HG03064 (cell line): Measurements from ENCODE around the gene OR10T2.
A peak's percentile ranks its signal among the peaks of the same experiment; 100 is the strongest.
"Not testable (repeated sequence)": the region's sequence is repeated elsewhere in the genome, so short reads cannot be mapped to it uniquely, and the experiment has no call there.

Source experiments
- ATAC-seq: cut with Tn5 transposase; IDR thresholded peaks from one replicate; pipeline ENCODE4 v1.9.1; 2021; ENCODE audit warnings: low read depth; ENCODE audit not compliant: unreplicated experiment

The OR10T2 gene, protein sequence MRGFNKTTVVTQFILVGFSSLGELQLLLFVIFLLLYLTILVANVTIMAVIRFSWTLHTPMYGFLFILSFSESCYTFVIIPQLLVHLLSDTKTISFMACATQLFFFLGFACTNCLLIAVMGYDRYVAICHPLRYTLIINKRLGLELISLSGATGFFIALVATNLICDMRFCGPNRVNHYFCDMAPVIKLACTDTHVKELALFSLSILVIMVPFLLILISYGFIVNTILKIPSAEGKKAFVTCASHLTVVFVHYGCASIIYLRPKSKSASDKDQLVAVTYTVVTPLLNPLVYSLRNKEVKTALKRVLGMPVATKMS

DNA sequence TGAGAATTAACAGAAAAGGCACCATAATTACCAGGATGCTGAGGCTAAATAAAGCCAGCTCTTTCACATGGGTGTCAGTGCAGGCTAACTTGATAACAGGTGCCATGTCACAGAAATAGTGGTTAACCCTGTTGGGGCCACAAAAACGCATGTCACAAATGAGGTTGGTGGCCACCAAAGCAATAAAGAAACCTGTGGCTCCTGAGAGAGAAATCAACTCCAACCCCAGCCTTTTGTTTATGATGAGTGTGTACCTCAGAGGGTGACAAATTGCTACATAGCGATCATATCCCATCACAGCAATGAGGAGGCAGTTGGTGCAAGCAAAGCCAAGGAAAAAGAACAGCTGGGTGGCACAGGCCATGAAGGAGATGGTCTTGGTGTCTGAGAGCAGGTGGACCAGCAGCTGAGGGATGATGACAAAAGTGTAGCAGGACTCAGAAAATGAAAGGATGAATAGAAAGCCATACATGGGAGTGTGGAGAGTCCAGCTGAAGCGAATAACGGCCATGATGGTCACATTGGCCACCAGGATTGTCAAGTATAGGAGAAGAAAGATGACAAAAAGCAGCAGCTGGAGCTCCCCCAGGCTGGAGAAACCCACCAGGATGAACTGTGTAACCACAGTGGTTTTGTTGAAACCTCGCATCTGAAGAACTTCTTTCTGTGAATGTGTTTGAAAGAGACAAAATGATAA lies at the start of gene OR10T2:
TSS of gene OR10T2 (minus strand) at position 649 of the 697 bp plus-strand sequence. CDS start at position 649, 0 bp downstream.
- no peak for ATAC-seq

DNA sequence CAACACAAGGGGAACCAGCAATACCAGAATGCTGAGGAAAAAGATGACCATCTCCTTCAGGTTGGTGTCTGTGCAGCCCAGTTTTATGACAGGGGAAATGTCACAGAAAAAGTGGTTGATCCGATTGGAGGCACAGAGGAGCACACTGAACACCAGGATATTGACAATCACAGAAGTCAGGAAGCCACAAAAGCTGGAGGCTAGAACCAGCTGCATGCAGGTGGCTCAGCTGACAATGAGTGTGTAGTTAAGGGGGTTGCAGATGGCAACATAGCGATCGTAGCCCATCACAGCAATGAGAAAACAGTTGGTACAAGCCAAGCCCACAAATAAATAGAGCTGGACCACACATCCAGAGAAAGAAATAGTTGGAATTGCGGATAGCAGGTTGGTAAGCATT lies 46.1 kb upstream of the OR10T2 start:
- ATAC-seq = no peak

DNA sequence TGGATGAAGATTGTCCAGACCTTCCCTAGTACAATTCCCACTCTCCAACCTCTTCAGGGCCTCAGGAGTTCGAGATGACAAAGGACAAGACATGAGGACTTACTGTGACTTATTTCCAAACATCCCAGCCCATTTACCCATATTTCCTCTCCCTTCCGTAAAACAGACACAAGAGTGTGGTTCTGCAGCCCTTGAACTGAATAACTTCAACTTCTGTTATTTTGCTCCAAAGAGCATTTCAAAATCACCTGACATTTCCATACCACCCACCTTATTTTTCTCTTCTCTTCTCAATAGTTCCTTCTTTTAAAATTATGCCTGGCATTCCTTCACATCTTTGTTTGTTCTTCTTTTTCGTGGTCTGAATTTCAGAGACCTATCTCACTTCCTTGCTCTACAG lies 35.5 kb upstream of the OR10T2 start:
- ATAC-seq = no peak

DNA sequence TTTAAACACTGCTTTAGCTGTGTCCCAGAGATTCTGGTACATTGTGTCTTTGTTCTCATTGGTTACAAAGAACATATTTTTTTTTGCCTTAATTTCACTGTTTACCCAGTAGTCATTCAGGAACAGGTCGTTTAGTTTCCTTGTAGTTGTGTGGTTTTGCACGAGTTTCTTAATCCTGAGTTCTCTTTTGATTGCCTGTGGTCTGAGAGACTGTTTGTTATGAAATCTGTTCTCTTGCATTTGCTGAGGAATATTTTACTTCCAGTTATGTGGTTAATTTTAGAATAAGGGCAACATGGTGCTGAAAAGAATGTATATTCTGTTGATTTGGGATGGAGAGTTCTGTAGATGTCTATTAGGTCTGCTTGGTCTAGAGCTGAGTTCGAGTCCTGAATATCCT lies 30.9 kb upstream of the OR10T2 start:
- ATAC-seq = not testable (repeated sequence)

DNA sequence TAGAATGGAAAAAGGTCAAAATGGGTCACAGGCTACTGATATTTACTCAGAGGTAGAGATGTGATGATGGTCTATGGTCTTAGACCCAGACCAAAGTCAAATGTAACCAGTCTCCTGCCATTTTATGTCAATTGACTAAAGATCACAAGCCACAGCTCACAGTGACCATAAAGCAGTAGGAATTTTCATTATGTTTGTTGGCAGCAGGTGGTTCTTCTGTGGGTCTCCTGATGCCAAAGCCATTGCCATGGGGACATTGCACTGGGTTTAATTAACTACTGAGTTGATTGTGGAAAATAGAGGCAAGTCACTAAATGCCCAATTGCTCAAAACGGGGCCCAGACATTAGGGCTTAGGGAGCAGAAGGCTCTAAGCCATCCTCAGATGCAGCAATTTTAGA lies 26.9 kb upstream of the OR10T2 start, which contains the start of gene OR10K2:
TSS of gene OR10K2 (minus strand) at position 101 of the 400 bp plus-strand sequence. CDS start 5,371 bp downstream, outside the sequence.
- ATAC-seq = no peak

DNA sequence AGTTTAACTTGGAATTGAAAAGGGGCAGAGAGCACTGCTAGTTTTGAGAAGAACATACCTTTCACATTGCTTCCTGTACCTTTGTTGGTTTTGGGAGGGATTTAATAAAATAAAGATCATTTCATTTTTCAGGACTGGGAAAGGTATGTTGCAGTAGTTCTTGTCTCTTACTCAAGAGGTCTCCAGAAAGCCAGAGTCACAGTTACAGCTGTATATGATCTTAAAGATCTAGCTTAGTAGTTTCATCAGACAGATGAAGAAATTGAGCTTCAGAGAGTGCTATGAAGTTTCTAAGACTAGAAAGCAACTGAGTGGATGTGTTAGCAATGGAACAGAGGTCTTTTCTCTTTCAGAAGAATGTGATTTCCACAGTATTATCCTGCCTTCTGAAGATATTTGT lies 25.8 kb upstream of the OR10T2 start:
- ATAC-seq = no peak

DNA sequence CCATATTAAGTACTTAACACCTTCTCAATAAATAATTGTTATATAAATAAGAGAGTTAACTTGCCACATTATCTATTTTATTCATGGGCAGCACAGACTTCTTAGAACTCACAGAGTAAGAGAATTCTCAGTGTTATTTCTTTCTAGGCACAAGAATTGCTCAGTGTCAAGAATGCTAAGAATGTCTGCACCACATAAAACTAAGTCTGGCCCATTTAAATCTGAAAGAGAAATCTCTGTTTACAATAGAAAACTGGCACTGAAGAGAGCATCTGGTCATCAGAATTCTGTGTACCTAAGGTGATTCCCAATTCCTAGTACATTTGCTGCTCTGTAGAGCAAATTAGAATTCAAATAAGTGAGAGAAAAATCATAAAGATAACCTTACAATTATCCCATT lies 22.9 kb upstream of the OR10T2 start:
- ATAC-seq = no peak

DNA sequence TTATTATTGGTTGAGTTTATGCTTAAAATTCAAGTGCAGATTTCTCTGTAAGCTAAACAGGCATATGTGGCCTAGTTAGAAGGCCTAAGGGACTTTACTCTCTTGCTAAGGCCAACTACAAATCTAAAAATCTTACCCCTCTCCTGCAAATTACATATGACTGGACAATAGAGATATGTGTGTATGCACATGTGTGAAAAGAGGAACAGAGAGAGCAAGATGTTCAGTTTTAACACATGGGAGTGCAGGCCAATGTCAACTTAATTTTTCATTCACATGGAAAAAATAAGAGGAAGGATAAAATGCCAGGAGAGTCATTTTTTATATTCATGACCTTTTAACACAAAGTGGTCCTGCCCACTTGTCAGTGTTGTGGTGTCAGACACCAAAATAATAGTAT lies 18.3 kb upstream of the OR10T2 start:
- no peak for ATAC-seq

DNA sequence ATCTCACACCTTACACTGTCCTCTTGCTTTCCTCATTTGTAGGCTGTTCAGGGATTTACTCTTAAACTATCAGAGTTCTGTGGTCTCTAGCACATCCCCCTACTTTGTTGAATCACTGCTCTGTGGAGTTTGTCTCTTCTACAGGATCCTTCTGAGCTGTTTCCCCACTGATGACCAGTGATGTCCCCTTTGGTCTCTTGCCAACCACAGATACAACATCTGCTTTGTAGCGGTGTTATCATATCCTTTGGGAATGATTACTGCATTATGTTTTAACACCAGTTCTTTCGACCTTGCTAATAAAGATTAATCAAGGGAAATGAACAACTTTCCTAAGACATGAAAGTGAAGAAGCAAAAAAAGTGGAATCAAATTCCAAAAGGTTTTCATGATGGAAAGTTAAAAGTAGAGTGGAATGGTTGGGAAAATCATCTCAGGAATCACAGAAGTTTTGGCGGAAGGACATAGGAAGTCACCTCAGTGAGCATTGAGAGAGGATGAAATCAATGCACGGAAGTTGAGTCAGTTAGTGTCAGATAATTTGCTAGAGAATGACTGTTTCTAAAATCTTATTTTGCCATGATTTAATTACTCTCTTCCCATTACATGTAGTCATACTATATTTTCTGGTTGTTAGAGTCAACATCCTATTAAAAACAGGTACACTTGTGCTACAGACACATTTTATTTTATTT lies 15.5 kb upstream of the OR10T2 start:
- ATAC-seq = no peak

DNA sequence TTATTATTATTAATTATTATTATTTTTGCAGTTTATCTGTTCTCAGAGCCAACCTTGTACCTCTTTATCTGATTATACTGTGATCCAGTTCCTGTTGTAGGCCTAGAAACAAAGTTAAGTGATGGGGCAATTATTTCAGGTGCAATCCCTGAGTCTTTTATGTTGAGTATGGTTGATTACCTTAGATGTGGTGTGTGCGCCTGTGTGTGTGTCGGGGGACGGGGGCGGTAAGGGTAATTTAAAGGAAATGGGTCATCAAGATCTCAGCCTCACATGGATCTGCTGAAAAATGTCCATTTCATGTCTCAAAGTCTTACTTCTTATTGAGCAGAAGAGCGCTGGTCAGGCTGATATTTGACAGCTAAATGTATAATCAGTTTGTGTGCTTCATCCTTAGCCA lies 7.8 kb upstream of the OR10T2 start:
- ATAC-seq = no peak

DNA sequence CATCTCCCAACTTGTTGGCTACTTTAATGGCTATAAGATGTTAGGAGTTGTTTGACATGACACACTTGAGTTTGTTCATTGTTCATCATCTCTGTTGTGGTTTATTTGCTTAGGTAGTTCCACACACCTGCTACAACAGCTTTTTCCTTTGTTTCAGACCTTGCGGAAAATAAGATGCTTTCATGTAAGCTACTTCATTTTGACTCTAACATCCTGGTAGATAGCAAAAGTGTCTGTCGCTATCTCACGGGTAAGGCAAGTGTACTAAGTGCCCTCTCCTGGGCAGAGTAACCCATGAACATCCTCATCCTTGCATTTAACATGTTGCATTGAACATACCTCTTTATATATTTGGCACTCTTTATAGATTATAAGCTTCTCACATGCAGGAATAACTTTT lies 1.6 kb upstream of the OR10T2 start:
- ATAC-seq = no peak

DNA sequence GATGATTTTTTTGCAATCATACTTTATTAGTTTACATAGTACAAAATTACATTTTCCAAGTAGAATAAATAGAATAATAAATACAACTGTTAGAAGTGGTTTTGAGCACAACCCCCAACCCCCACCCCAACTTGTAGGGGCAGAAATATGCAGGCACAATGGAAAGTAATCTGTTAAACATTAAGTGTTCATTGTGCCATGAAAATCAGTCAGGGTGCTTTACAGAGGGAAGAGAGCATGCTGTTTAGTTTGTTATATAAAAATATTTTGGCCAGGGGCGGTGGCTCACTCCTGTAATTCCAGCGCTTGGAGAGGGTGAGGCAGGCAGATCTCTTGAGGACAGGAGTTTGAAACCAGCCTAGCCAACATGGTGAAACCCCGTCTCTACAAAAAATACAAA lies 2.6 kb downstream of the OR10T2 start:
- no peak for ATAC-seq

DNA sequence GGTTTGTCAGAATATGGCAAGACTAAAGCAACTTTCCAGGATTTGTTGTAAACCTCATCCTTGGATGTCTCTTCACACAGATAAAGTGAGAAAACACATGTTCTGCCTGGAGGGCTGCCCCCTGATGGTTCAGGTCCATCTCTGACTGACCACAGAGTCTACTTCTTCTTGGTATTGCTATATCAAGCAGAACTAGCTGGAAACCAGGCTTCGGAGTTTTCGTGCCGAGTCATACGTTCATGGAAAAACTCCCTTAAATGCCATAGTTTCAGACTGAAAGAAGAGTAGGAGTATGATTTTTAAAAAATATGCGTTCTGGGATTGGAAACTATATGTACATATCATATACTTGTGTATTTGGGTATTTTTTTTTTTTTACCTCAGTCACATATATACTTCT lies 5.8 kb downstream of the OR10T2 start:
- no peak for ATAC-seq

DNA sequence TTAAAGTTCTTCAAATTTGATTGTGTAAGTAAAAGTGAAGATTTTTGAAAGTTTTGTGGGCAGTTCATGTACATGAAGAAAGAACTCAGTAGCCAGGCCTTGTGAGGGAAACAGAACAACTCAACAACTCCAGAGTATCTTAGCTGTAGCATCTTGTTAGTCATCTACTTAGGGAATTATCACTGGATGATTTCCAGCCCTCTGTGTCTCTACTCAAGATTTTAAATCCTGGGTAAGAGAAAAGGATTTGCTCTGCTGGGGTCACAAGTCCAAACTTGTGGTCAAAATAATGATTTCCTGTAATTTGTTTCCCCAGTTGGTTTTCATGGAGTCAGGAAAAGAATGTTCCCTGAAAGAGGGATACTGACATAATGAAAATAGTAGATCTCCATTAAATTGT lies 8.2 kb downstream of the OR10T2 start:
- ATAC-seq = no peak

DNA sequence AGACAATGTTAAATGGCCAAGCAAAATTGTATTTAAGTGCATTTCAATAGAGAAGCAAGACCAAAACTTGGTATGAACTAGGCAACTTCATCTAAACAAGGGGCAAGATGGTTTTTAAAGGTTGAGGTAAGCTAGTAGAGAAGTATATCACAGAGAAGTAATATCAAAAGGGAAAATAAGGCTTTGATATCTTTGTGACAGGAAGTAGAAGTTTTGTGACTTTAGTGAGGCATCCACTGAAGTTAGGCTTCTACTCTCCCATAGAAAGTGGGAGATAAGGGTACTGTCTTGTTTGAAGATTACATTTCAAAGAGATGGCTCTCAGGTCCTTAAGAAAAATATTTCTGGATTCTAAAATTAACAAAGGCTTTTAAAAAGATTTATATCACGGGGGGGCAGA lies 8.9 kb downstream of the OR10T2 start:
- ATAC-seq = no peak

DNA sequence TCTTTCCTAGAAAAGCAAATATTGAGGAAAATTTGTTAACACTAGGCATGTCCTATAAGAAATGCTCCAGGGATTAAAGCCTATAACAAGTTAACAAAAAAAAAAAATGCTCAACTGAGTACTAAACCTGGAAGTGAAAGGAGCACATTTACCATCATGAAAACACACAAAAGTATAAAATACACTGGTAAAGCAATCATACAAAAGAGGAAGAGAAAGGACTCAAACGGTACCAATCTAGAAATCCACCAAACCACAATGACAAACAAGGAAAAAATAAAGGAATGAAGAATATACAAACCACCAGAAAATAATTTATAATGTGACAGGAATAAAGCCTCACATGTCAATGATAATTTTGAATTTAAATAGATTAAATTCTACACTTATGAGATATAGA lies 24.4 kb downstream of the OR10T2 start:
- no peak for ATAC-seq

DNA sequence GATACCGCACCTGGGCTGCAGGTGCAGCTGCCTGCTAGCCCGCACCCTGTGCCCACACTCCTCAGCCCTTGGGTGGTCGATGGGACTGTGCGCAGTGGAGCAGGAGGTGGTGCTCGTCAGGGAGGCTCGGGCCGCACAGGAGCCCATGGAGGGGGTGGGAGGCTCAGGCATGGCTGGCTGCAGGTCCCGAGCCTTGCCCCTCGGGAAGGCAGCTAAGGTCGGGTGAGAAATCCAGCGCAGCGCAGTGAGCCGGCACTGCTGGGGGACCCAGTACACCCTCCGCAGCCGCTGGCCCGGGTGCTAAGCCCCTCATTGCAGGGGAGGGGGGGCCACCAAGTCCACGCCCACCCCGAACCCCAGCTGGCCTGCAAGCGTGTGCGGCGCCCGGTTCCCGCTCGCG lies 25.2 kb downstream of the OR10T2 start:
- ATAC-seq = not testable (repeated sequence)

DNA sequence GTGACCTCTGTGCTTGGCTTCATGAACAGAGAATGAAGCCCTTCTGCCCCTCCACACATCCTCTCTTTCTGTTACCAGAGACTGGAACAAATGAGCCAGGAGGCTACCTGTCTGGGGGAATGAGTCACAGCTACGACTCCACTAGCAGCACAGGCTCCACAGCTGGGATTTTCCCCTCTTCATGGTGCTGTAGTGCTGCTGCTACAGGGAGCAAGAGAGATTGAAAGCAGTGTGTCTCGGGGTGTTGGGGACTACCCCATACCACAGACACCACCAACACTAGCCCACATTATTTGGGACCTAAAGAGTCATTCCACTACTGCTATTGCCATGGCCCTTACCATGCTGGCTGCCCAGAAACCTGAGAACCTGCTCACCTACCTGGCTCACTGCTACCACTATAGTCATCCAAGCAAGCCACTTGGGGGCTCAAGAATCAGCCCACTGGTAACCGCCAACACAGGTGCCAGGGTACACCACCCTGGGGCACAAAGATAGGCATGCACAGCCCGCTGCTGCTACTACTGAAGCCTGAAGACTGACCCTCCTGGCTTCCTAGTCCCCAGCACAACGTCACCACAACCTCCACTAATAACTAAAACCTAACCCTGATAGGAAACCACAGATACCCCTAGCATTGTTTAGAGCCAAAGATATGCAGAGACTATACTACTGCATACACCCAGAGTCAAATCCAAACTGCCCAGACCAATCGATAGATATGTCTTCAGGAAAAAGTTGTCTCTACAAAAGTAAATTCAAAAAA lies 27.9 kb downstream of the OR10T2 start:
- ATAC-seq = peak; percentile 96

DNA sequence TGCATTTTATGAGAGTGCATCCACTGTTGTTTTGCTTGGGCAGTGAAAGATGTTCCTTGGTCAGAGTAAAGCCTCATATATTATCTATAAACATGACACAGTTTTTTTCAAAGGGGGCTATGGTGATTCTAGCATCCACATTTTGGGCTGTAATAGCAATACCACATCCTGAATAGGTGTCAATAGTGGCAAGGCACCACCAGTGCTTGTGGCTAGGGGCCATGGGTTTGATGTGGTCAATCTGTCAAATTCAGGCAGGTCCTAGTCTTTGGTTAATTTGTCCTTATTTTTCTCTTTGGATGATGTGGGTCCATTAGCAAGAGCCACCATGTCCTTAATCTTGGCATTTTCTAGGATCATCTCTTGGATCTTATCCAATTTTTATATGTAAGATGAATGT lies 32.5 kb downstream of the OR10T2 start:
- no peak for ATAC-seq

DNA sequence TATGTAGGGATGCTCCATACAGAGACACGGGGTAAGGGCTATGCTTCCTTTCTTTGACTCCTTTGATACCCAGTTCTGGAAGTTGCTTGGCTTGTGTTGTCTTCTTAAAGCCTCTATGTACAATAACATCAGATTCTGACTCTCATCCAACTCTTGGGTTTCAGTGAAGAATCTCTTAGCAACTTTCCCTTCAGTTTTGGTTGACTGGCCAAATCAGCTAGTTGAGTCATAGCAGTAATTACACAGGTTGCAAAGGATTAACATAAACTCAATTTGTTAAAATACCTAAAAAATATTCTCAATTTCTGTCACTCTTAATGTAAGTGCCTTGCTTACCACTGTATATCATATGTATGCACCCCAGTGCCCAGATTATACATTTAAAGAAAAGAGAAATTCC lies 36.3 kb downstream of the OR10T2 start:
- ATAC-seq = no peak

DNA sequence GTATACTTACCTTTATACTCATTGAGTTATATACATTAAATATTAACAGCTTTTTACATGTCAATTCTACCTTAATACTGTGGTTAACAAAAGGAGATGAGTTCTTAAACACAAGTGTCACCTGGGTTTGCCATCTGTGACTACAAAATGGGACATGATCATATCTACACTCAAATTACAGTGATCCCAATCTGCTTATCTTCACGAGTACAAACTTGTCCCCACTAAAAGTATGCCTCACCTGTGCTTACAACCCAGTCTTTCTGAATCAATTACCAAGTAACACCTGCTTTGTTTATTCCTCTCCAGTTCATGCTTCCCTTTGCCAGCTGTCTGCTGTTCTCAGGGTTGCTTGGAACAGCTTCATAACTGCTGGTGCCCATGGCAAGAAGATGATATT lies 36.8 kb downstream of the OR10T2 start:
- ATAC-seq = no peak
